Endothelial cell of umbilical vein (primary cell): ENCODE results near the gene EHMT1. TPM values are rescaled to one million over a fixed set of nuclear protein-coding genes. Genes with fewer than 3 reads are reported as not detected.

ENCODE experiments used
- BruUV-seq: library from RNA; stranded (reverse); fragments of 400-500 nt; replicated peaks from 2 replicates; lab custom pipeline; 2021; lab: Mats Ljungman, UMichigan
- CTCF ChIA-PET: fragments of 300-600, 350-600 bp; sonication (Branson Sonifier 250); formaldehyde crosslinking; loops from one replicate; lab custom pipeline; 2021; ENCODE audit warnings: antibody characterized with exemption, inconsistent platforms; lab: Charles Lee
- POLR2A ChIA-PET: fragments of 300-600, 350-600 bp; sonication (Branson Sonifier 250); formaldehyde crosslinking; loops from one replicate; lab custom pipeline; 2021; ENCODE audit warnings: antibody characterized with exemption, inconsistent platforms; lab: Charles Lee
- DNase-seq: peaks from one replicate; pipeline ENCODE4 v3.0.0-alpha.2; 2011; ENCODE audit warnings: low read depth, low spot score
- FAIRE-seq: peaks from 2 replicates; lab custom pipeline; 2011; peaks lifted over from hg19 to GRCh38; lab: Jason Lieb, UNC
- H2AFZ ChIP-seq: 2 replicates; pipeline ENCODE4 v1.6.0; 2012; ENCODE audit warnings: low read depth, low read length, control low read depth, inconsistent platforms
- H3K27ac ChIP-seq: 2 replicates; pipeline ENCODE4 v1.5.1; 2011; ENCODE audit warnings: low read depth, mild to moderate bottlenecking, control low read depth, low read length, moderate library complexity; ENCODE audit not compliant: insufficient read depth
- H3K27me3 ChIP-seq, 2 experiments: 2 replicates each; pipeline versions ENCODE4 v1.6.0 to v1.6.1; 2011; ENCODE audit warnings: low read length in 2 of 2, mixed read lengths in 1 of 2; ENCODE audit not compliant: control insufficient read depth in 2 of 2, insufficient read depth in 2 of 2
- H3K36me3 ChIP-seq, 2 experiments: 2 replicates in 1 of 2; 3 replicates in 1 of 2; pipeline ENCODE4 v1.5.1; 2011; ENCODE audit warnings: low read length in 2 of 2, mild to moderate bottlenecking in 1 of 2, moderate library complexity in 1 of 2; ENCODE audit not compliant: control insufficient read depth in 2 of 2, insufficient read depth in 2 of 2; ENCODE audit errors: extremely low read depth in 1 of 2
- H3K4me1 ChIP-seq: 3 replicates; pipeline ENCODE4 v1.5.1; 2011; ENCODE audit warnings: mild to moderate bottlenecking, low read length; ENCODE audit not compliant: control insufficient read depth, insufficient read depth; ENCODE audit errors: extremely low read depth
- H3K4me2 ChIP-seq: 2 replicates; pipeline ENCODE4 v1.6.1; 2011; ENCODE audit warnings: low read length, control low read depth, mixed read lengths; ENCODE audit not compliant: insufficient read depth
- H3K4me3 ChIP-seq, 3 experiments: fragments of 200-600 bp in 1 of 3; sonication (generic), shearing (Covaris generic) in 1 of 3; replicated peaks in 1 of 3; 2 replicates each; pipeline ENCODE4 v1.5.1; 2011 to 2016; ENCODE audit warnings: control low read depth in 3 of 3, low read length in 3 of 3, mild to moderate bottlenecking in 2 of 3, inconsistent platforms in 1 of 3, low read depth in 1 of 3, moderate library complexity in 1 of 3; ENCODE audit not compliant: insufficient read depth in 1 of 3
- H3K79me2 ChIP-seq: 2 replicates; pipeline ENCODE4 v1.6.0; 2012; ENCODE audit warnings: low read length, inconsistent platforms; ENCODE audit not compliant: control insufficient read depth, insufficient read depth
- H3K9ac ChIP-seq: replicated peaks from 2 replicates; pipeline ENCODE3; 2011; ENCODE audit warnings: low read length, control low read depth; ENCODE audit not compliant: insufficient read depth; ENCODE audit errors: extremely low read depth
- H3K9me1 ChIP-seq: replicated peaks from 3 replicates; pipeline ENCODE4 v1.6.0; 2011; ENCODE audit warnings: mild to moderate bottlenecking, low read length; ENCODE audit not compliant: control insufficient read depth, insufficient read depth; ENCODE audit errors: extremely low read depth
- H3K9me3 ChIP-seq: replicated peaks from 2 replicates; pipeline ENCODE4 v1.5.1; 2012; ENCODE audit warnings: low read length, inconsistent platforms; ENCODE audit not compliant: control insufficient read depth, insufficient read depth
- H4K20me1 ChIP-seq: replicated peaks from 2 replicates; pipeline ENCODE3; 2011; ENCODE audit warnings: mild to moderate bottlenecking, low read length; ENCODE audit not compliant: control insufficient read depth, insufficient read depth; ENCODE audit errors: extremely low read depth
- CTCF ChIP-seq, 2 donors: IDR thresholded peaks; 1 replicate in 1 of 2; 2 replicates in 1 of 2; pipeline ENCODE4 v1.5.1; 2011; ENCODE audit warnings: low read length in 2 of 2, mild to moderate bottlenecking in 2 of 2, moderate library complexity in 2 of 2, control low read depth in 1 of 2, inconsistent platforms in 1 of 2, low read depth in 1 of 2; ENCODE audit not compliant: insufficient read depth in 1 of 2; ENCODE audit errors: extremely low read depth in 1 of 2
- GATA2 ChIP-seq: IDR thresholded peaks from 2 replicates; pipeline ENCODE4 v1.7.0; 2011; ENCODE audit warnings: low read depth, mild to moderate bottlenecking, moderate library complexity, mixed read lengths, low read length; ENCODE audit not compliant: insufficient read length, insufficient read depth
- JUN ChIP-seq: IDR thresholded peaks from 2 replicates; pipeline ENCODE4 v1.6.1; 2011; ENCODE audit warnings: borderline replicate concordance, low read depth; ENCODE audit not compliant: insufficient read length, insufficient read depth
- MYC ChIP-seq: IDR thresholded peaks from one replicate; pipeline ENCODE4 v1.6.1; 2011; ENCODE audit warnings: mild to moderate bottlenecking, low read depth, low read length
- POLR2A ChIP-seq: IDR thresholded peaks from 2 replicates; pipeline ENCODE4 v1.6.1; 2012; ENCODE audit warnings: low read depth, mild to moderate bottlenecking, control low read depth, low read length
- dilution Hi-C: fragments of 300-500 bp; cut with MboI; formaldehyde crosslinking; loops from one replicate; pipeline ENCODE4 v1.15.0; 2019; ENCODE audit warnings: low sequenced_read_pairs; ENCODE audit not compliant: extremely low pct_ligation_motif_present
- intact Hi-C: fragments of 100-400 bp; cut with micrococcal nuclease; formaldehyde crosslinking; loops from one replicate; pipeline ENCODE4 v1.10.0; 2022
- polyA plus RNA-seq, 4 experiments: library from polyadenylated mRNA; depleted of rRNA in 3 of 4; stranded (reverse) in 3 of 4; unstranded in 1 of 4; fragments of >200 nt; gene quantifications; 2 replicates each; pipeline versions ENCODE4 v1.2.1 to v1.2.3, GENCODE V29; 2011 to 2012; ENCODE audit warnings: missing spikeins in 1 of 4
- total RNA-seq: library from RNA; stranded (reverse); gene quantifications from 2 replicates; pipeline ENCODE4 v1.2.3, GENCODE V29; 2021

EHMT1 gene
- total and polyA plus RNA-seq, 2 donors (not counting 3 experiments of a cell fraction or from before 2014, with no cell fraction given) = 48.2 to 104 TPM

- no peak overlapping the region for H3K9ac ChIP-seq
- ChIA-PET CTCF (no interaction called here), POLR2A (no interaction called here)
- H3K36me3 ChIP-seq = peaks cover 2 to 22% of the 10 kb centered on the region in 2 experiments
- no peak overlapping the region for H3K27ac ChIP-seq
- H3K79me2 ChIP-seq = no peaks in the 10 kb centered on the region
- FAIRE-seq (no peak), DNase-seq (no peak)
- H4K20me1 ChIP-seq = no peaks in the 10 kb centered on the region
- no peaks in the 10 kb centered on the region for H3K27me3 ChIP-seq
- no peak overlapping the region for H2AFZ ChIP-seq
- no peaks in the 10 kb centered on the region for H3K9me1 ChIP-seq
- BruUV-seq = no TSS peak
- intact Hi-C loops (no loop called here), dilution Hi-C loops (no loop called here)
- no peaks in the 10 kb centered on the region for H3K4me1 ChIP-seq
- TF ChIP-seq JUN = no peak
- no peak for TF ChIP-seq MYC
- no peak for TF ChIP-seq CTCF (IDR thresholded peaks at IDR 0.05; ENCODE audit: extremely low read depth in 1 of 2, insufficient read depth in 1 of 2, low read depth in 1 of 2, low read length in 2 of 2)
- no peak for TF ChIP-seq POLR2A
- TF ChIP-seq GATA2 = no peak
- no peak overlapping the region for H3K4me3 ChIP-seq
- no peak overlapping the region for H3K4me2 ChIP-seq
- H3K9me3 ChIP-seq = no peaks in the 10 kb centered on the region
Measured at GRCh38 chr9:137828527-137829259, 209.9 kb downstream of the EHMT1 start.
